SK-N-SH treated with all-trans-retinoic acid at 6 μM for 48 hours (cell line): ENCODE results near the gene TLX2.

Source experiments
- ATAC-seq: fragments of 200-7000 bp; cut with Tn5 transposase; 3 replicates; pipeline ENCODE4 v1.9.1; 2020; ENCODE audit warnings: mild to moderate bottlenecking, moderate library complexity
- ARNTL ChIP-seq: fragments of 450-650 bp; formaldehyde crosslinking; IDR thresholded peaks from 2 replicates; pipeline ENCODE4 v1.5.0; 2020; ENCODE audit warnings: low read depth, mild to moderate bottlenecking, moderate library complexity, borderline replicate concordance
- BACH2 ChIP-seq: fragments of 250-450 bp; sonication (Bioruptor Pico); IDR thresholded peaks from 2 replicates; pipeline ENCODE4 v1.9.0; 2021; ENCODE audit warnings: mild to moderate bottlenecking, borderline replicate concordance
- CSDC2 ChIP-seq: fragments of 250-450 bp; sonication (Bioruptor Pico); IDR thresholded peaks from 2 replicates; pipeline ENCODE4 v1.5.0; 2020; ENCODE audit warnings: mild to moderate bottlenecking, moderate library complexity
- ESRRG ChIP-seq: fragments of 250-450 bp; sonication (Bioruptor Pico); IDR thresholded peaks from 2 replicates; pipeline ENCODE4 v1.6.1; 2021; ENCODE audit warnings: mild to moderate bottlenecking
- GLIS3 ChIP-seq: fragments of 250-450 bp; sonication (Bioruptor Pico); IDR thresholded peaks from 2 replicates; pipeline ENCODE4 v1.5.0; 2020; ENCODE audit warnings: mild to moderate bottlenecking, moderate library complexity
- ISL1 ChIP-seq: fragments of 250-450 bp; sonication (Bioruptor Pico); IDR thresholded peaks from 2 replicates; pipeline ENCODE4 v2.1.2; 2022; ENCODE audit warnings: mild to moderate bottlenecking, moderate library complexity
- OSR1 ChIP-seq: fragments of 250-450 bp; sonication (Bioruptor Pico); IDR thresholded peaks from 2 replicates; pipeline ENCODE4 v1.8.0; 2022; ENCODE audit warnings: moderate library complexity, mild to moderate bottlenecking, inconsistent platforms
- PPARA ChIP-seq: fragments of 250-450 bp; sonication (Bioruptor Pico); IDR thresholded peaks from 2 replicates; pipeline ENCODE4 v1.5.0; 2020; ENCODE audit warnings: mild to moderate bottlenecking, borderline replicate concordance
- RARB ChIP-seq: fragments of 250-450 bp; sonication (Bioruptor Pico); IDR thresholded peaks from 2 replicates; pipeline ENCODE4 v1.8.0; 2021; ENCODE audit warnings: mild to moderate bottlenecking, moderate library complexity
- SNAI2 ChIP-seq: fragments of 250-450 bp; sonication (Bioruptor Pico); IDR thresholded peaks from 2 replicates; pipeline ENCODE4 v1.5.0; 2020; ENCODE audit warnings: mild to moderate bottlenecking, moderate library complexity
- TCF4 ChIP-seq: fragments of 250-450 bp; sonication (Bioruptor Pico); IDR thresholded peaks from 2 replicates; pipeline ENCODE4 v1.8.0; 2021; ENCODE audit warnings: mild to moderate bottlenecking, moderate library complexity, borderline replicate concordance
- TOX ChIP-seq: fragments of 250-450 bp; sonication (Bioruptor Pico); IDR thresholded peaks from 2 replicates; pipeline ENCODE4 v1.8.0; 2021; ENCODE audit warnings: mild to moderate bottlenecking, moderate library complexity, borderline replicate concordance
- ZC3H10 ChIP-seq: fragments of 250-450 bp; sonication (Bioruptor Pico); IDR thresholded peaks from 2 replicates; pipeline ENCODE4 v1.5.1; 2021; ENCODE audit warnings: mild to moderate bottlenecking, moderate library complexity
- ZFP3 ChIP-seq: fragments of 250-450 bp; sonication (Bioruptor Pico); IDR thresholded peaks from 2 replicates; pipeline ENCODE4 v1.5.0; 2020; ENCODE audit warnings: mild to moderate bottlenecking, moderate library complexity
- ZFP30 ChIP-seq: fragments of 450-650 bp; formaldehyde crosslinking; IDR thresholded peaks from 2 replicates; pipeline ENCODE4 v1.5.0; 2022; ENCODE audit warnings: mild to moderate bottlenecking, moderate library complexity
- ZNF565 ChIP-seq: fragments of 450-650 bp; formaldehyde crosslinking; conservative IDR thresholded peaks from 2 replicates; pipeline ENCODE4 v1.5.0; 2020; ENCODE audit warnings: low read depth, mild to moderate bottlenecking, moderate library complexity
- ZNF70 ChIP-seq: fragments of 450-650 bp; formaldehyde crosslinking; IDR thresholded peaks from 2 replicates; pipeline ENCODE4 v1.5.0; 2020; ENCODE audit warnings: mild to moderate bottlenecking, moderate library complexity
- TF ChIP-seq, protein P1 (sequence below): fragments of 250-450 bp; sonication (Bioruptor Pico); IDR thresholded peaks from 2 replicates; pipeline ENCODE4 v1.8.0; 2021; ENCODE audit warnings: low read depth, mild to moderate bottlenecking, moderate library complexity, borderline replicate concordance
- TF ChIP-seq, protein P2 (sequence below): fragments of 250-450 bp; sonication (Bioruptor Pico); IDR thresholded peaks from 2 replicates; pipeline ENCODE4 v1.8.0; 2020; ENCODE audit warnings: mild to moderate bottlenecking, moderate library complexity, borderline replicate concordance
- TF ChIP-seq, protein P3 (sequence below): fragments of 250-450 bp; sonication (Bioruptor Pico); IDR thresholded peaks from 2 replicates; pipeline ENCODE4 v1.5.0; 2020; ENCODE audit warnings: mild to moderate bottlenecking, moderate library complexity
- TF ChIP-seq, protein P4 (sequence below): fragments of 250-450 bp; sonication (Bioruptor Pico); IDR thresholded peaks from 2 replicates; pipeline ENCODE4 v1.5.1; 2021; ENCODE audit warnings: mild to moderate bottlenecking, moderate library complexity

Gene TLX2

DNA sequence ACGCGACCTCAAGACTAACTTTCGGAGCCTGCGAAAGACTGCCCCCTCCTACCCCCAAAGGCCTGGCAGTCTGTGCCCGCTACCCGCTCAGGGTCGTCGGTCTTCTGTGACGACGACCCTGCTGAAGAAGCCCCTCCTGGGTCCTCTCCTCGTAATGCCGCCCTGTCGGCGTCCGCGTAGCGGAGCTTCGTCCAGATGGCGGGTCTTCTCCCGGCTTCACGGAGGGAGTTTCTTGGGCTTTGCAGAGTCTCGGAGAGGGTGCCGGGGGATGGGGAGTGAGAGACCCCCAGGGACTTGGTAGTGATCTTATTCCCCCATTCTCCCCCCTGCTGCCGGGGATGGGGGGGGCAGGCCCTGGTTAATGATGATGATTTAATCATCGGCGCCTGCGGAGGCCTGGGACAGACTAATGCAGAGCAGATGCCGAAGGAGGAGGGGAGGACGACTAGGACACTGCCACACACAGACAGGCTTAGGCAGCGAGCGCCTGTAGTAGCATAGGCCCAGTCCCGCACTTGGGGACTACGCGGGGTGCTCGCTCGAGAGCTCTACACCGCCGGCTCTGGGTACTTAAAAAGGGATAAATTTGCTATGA is 6.2 kb upstream of the TLX2 start (continued):
- TF ChIP-seq, protein P1, sequence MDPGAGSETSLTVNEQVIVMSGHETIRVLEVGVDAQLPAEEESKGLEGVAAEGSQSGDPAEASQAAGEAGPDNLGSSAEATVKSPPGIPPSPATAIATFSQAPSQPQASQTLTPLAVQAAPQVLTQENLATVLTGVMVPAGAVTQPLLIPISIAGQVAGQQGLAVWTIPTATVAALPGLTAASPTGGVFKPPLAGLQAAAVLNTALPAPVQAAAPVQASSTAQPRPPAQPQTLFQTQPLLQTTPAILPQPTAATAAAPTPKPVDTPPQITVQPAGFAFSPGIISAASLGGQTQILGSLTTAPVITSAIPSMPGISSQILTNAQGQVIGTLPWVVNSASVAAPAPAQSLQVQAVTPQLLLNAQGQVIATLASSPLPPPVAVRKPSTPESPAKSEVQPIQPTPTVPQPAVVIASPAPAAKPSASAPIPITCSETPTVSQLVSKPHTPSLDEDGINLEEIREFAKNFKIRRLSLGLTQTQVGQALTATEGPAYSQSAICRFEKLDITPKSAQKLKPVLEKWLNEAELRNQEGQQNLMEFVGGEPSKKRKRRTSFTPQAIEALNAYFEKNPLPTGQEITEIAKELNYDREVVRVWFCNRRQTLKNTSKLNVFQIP = no peak
- no peak for TF ChIP-seq ESRRG (CRISPR knock-in tag)
- no peak for TF ChIP-seq OSR1 (CRISPR knock-in tag)
- no peak for TF ChIP-seq ZNF565 (CRISPR knock-in tag)
- TF ChIP-seq RARB (CRISPR knock-in tag) = no peak
- no peak for TF ChIP-seq ARNTL (CRISPR knock-in tag)
- no peak for TF ChIP-seq TOX (CRISPR knock-in tag)
- TF ChIP-seq, protein P2, sequence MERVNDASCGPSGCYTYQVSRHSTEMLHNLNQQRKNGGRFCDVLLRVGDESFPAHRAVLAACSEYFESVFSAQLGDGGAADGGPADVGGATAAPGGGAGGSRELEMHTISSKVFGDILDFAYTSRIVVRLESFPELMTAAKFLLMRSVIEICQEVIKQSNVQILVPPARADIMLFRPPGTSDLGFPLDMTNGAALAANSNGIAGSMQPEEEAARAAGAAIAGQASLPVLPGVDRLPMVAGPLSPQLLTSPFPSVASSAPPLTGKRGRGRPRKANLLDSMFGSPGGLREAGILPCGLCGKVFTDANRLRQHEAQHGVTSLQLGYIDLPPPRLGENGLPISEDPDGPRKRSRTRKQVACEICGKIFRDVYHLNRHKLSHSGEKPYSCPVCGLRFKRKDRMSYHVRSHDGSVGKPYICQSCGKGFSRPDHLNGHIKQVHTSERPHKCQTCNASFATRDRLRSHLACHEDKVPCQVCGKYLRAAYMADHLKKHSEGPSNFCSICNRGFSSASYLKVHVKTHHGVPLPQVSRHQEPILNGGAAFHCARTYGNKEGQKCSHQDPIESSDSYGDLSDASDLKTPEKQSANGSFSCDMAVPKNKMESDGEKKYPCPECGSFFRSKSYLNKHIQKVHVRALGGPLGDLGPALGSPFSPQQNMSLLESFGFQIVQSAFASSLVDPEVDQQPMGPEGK (CRISPR knock-in tag) = peak; percentile 98
- TF ChIP-seq ISL1 (CRISPR knock-in tag) = no peak; the same call in 1 of the 2 replicates

DNA sequence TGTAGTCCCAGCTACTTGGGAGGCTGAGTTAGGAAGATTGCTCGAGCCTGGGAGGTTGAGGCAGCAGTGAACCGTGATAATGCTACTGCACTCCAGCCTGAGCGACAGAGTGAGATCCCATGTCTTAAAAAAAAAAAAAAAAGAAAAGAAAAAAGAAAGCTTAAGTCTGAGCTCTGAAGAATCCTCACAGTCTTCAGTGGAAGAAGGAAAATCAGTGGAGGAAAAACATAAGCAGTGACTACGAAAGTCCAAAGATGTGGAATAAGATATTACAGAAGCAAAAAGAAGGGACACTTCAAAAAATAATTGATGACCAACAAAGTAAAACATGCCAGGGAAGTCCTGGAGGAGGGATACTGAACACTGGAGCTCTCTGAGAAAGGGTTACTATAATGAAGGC is 4.0 kb upstream of the TLX2 start:
- TF ChIP-seq ZFP30 (CRISPR knock-in tag) = no peak
- no peak for TF ChIP-seq PPARA (CRISPR knock-in tag)
- no peak for TF ChIP-seq SNAI2 (CRISPR knock-in tag)
- TF ChIP-seq TCF4 (CRISPR knock-in tag) = no peak
- TF ChIP-seq ESRRG (CRISPR knock-in tag) = no peak
- no peak for TF ChIP-seq ZNF70 (CRISPR knock-in tag)
- TF ChIP-seq CSDC2 (CRISPR knock-in tag) = no peak
- no peak for TF ChIP-seq TOX (CRISPR knock-in tag)
- TF ChIP-seq ZC3H10 (CRISPR knock-in tag) = no peak
- TF ChIP-seq BACH2 (CRISPR knock-in tag) = no peak
- no peak for TF ChIP-seq GLIS3 (CRISPR knock-in tag)

DNA sequence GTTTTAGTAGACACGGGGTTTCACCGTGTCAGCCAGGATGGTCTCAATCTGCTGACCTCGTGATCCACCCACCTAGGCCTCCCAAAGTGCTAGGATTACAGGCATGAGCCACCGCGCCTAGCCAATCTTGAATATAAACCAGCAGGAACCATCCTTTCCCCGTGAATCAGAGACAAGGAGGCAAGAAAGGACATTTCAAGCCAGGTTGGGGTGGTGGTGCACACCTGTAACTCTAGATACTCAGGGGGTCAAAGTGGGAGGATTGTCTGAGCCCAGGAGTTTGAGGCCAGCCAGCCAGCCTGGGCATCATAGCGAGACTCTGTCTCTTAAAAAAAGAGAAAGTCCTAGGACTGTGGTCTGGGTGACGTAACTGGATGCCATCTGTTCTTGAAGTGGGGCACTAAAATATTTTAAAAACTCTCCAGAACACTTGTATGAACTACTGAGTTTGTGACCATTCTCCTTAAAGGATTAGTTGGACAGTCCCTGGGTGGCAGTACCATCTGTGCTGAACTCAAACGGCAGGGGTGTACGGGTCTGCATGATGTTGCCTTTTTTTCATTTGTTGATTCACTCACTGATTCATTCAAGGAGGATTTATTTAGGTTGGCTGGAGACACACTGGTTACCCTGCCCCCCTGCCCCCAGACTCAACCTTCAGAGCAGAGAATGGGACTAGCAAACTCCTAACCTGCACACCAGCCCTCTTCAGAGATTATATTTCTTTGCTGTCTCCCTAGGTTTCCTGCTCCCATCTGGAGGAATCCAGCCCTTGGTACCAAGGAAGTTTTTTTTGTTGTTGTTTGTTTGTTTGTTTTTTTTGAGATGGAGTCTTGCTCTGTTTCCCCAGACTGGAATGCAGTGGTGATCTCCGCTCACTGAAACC is 2.9 kb upstream of the TLX2 start:
- TF ChIP-seq CSDC2 (CRISPR knock-in tag) (no peak), ZNF70 (CRISPR knock-in tag) (no peak), TCF4 (CRISPR knock-in tag) (no peak), ZFP3 (CRISPR knock-in tag) (peak; percentile 96), ZC3H10 (CRISPR knock-in tag) (no peak)
- TF ChIP-seq, protein P3, sequence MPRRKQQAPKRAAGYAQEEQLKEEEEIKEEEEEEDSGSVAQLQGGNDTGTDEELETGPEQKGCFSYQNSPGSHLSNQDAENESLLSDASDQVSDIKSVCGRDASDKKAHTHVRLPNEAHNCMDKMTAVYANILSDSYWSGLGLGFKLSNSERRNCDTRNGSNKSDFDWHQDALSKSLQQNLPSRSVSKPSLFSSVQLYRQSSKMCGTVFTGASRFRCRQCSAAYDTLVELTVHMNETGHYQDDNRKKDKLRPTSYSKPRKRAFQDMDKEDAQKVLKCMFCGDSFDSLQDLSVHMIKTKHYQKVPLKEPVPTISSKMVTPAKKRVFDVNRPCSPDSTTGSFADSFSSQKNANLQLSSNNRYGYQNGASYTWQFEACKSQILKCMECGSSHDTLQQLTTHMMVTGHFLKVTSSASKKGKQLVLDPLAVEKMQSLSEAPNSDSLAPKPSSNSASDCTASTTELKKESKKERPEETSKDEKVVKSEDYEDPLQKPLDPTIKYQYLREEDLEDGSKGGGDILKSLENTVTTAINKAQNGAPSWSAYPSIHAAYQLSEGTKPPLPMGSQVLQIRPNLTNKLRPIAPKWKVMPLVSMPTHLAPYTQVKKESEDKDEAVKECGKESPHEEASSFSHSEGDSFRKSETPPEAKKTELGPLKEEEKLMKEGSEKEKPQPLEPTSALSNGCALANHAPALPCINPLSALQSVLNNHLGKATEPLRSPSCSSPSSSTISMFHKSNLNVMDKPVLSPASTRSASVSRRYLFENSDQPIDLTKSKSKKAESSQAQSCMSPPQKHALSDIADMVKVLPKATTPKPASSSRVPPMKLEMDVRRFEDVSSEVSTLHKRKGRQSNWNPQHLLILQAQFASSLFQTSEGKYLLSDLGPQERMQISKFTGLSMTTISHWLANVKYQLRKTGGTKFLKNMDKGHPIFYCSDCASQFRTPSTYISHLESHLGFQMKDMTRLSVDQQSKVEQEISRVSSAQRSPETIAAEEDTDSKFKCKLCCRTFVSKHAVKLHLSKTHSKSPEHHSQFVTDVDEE (CRISPR knock-in tag) = no peak
- TF ChIP-seq, protein P4, sequence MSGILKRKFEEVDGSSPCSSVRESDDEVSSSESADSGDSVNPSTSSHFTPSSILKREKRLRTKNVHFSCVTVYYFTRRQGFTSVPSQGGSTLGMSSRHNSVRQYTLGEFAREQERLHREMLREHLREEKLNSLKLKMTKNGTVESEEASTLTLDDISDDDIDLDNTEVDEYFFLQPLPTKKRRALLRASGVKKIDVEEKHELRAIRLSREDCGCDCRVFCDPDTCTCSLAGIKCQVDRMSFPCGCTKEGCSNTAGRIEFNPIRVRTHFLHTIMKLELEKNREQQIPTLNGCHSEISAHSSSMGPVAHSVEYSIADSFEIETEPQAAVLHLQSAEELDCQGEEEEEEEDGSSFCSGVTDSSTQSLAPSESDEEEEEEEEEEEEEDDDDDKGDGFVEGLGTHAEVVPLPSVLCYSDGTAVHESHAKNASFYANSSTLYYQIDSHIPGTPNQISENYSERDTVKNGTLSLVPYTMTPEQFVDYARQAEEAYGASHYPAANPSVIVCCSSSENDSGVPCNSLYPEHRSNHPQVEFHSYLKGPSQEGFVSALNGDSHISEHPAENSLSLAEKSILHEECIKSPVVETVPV (CRISPR knock-in tag) = no peak
- TF ChIP-seq, protein P1 = no peak

More for the DNA sequence above, 4.0 kb upstream of the TLX2 start:
- ATAC-seq = no peak

More for the DNA sequence above, 2.9 kb upstream of the TLX2 start:
- ATAC-seq = no peak
